ENCODE results near the gene ALDOC.
A peak's percentile ranks its signal among the peaks of the same experiment; 100 is the strongest.
"Not testable (repeated sequence)": the region's sequence is repeated elsewhere in the genome, so short reads cannot be mapped to it uniquely, and the experiment has no call there.

The ALDOC gene

DNA sequence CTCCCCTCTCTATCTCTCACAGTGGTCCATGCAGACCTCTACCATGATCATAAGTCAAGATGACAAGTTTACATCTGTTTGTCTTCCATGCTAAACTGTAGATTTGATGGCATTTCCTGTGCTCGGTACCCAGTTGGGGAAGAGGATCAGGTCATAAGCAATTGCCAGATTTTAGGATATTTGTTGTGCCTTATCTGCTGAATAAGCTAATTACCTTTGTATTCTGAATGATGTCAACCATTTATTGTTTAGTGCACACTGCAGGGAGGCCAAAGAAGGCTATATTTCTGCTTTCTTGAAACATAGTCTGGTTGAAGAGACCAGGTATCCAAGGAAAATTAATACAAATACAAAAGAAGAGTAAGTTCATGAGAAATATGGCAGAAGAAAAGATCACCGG lies 5.8 kb upstream of the ALDOC start:
- peaks cover 94% of the 10 kb centered on the region for H3K36me3 ChIP-seq (ENCODE audit: control insufficient read depth, insufficient read depth, low read length)

GRCh38 chr17:28580959-28581358 lies 4.3 kb upstream of the ALDOC start:
- Histone ChIP-seq H3K9me3 (ENCODE audit: control insufficient read depth, insufficient read depth, low read length) (no peaks in the 10 kb centered on the region), H3K36me3 (ENCODE audit: control insufficient read depth, insufficient read depth, low read length) (peaks cover 85% of the 10 kb centered on the region), H3K9ac (ENCODE audit: low read depth, low read length) (no peak overlapping the region), H3K4me1 (ENCODE audit: control insufficient read depth, insufficient read depth, low read length) (peaks cover 5% of the 10 kb centered on the region; the same call in 1 of the 2 replicates), H3K4me3 (ENCODE audit: low read depth, low read length) (no peak overlapping the region), H3K27me3 (ENCODE audit: control insufficient read depth, insufficient read depth, low read length) (no peaks in the 10 kb centered on the region), H3K27ac (ENCODE audit: low read depth, low read length) (no peak overlapping the region)

More for the DNA sequence above, 5.8 kb upstream of the ALDOC start:
- no peaks in the 10 kb centered on the region for H3K9me3 ChIP-seq (ENCODE audit: control insufficient read depth, insufficient read depth, low read length)
- H3K27ac ChIP-seq (ENCODE audit: low read depth, low read length), result no peak overlapping the region
- H3K9ac ChIP-seq (ENCODE audit: low read depth, low read length), result no peak overlapping the region
- no peaks in the 10 kb centered on the region for H3K4me1 ChIP-seq (ENCODE audit: control insufficient read depth, insufficient read depth, low read length)
- H3K4me3 ChIP-seq (ENCODE audit: low read depth, low read length), result no peak overlapping the region
- no peaks in the 10 kb centered on the region for H3K27me3 ChIP-seq (ENCODE audit: control insufficient read depth, insufficient read depth, low read length)

- Histone ChIP-seq H3K4me1 (ENCODE audit: control insufficient read depth, insufficient read depth, low read length) (peaks cover 5% of the 10 kb centered on the region; the same call in 1 of the 2 replicates), H3K9me3 (ENCODE audit: control insufficient read depth, insufficient read depth, low read length) (no peaks in the 10 kb centered on the region), H3K27ac (ENCODE audit: low read depth, low read length) (no peak overlapping the region), H3K4me3 (ENCODE audit: low read depth, low read length) (no peak overlapping the region), H3K27me3 (ENCODE audit: control insufficient read depth, insufficient read depth, low read length) (no peaks in the 10 kb centered on the region; the same call in 1 of the 2 replicates), H3K9ac (ENCODE audit: low read depth, low read length) (no peak overlapping the region), H3K36me3 (ENCODE audit: control insufficient read depth, insufficient read depth, low read length) (peaks cover 70% of the 10 kb centered on the region)
Observed at GRCh38 chr17:28579526-28579925, 2.8 kb upstream of the ALDOC start.

DNA sequence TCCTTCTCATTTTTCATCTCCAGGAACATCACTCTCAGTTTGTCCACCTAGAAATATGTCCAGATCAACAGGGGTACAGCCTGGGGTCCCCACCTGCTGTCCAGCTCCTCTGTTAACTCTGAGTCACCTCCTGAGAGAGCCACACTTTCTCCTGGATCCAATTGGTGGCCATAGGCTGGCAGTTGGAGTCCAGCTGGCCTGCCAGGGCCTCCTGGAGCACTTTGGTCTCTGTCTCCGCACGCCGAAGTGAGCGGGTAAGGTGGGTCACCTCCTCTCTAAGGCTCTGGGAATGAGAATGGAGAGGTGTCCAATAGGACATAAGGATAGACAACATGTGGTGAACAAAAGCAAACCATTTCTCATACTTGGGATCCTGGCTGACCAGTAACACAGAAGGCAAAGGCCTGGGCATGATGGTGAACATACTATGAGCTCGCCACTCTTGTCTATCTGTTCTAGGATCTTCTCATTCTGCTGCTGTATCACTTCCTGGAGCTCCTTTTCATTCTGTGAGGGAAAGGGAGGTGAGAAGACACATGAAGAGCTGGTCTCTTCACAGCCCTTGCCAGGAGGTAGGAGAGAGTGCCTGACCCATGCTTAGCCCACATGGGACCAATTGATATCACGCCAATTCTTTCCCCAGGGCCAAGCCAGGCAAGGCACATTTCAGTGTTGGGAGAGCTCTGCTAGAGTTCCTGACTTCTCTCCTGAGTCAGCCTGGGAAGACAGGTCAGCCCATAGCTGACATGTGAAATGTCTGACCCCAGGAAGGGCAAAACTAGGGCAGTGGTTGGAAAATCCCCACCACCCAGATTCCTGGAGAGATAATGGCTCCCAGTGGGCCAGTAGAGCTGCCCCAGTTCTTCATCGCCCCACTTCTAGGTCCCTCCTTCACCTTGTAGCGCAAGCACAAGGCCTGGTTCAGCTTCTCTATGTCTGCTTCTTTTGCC lies 1.8 kb upstream of the ALDOC start:
- Histone ChIP-seq H3K27ac (ENCODE audit: low read depth, low read length) (no peak overlapping the region), H3K36me3 (ENCODE audit: control insufficient read depth, insufficient read depth, low read length) (peaks cover 66% of the 10 kb centered on the region), H3K9ac (ENCODE audit: low read depth, low read length) (no peak overlapping the region)

DNA sequence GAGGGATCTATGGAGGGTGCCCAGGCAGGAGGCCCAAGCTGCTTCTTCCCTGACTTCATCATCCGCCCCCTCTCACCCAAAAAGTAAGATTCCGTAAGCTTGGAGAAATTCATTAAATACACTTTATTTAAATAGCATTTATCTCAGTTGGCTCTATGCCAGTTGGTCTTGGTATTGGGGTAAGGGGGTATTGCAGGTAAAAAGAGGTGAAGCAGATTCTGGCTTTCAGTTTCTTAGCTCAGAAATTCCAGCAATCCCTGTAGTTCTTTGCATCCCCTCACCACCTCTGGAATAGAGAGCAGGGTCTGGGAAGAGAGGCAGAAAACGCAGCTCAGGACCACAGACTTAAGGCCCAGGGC lies 750 bp upstream of the ALDOC start:
- Histone ChIP-seq H3K4me1 (ENCODE audit: control insufficient read depth, insufficient read depth, low read length) (peaks cover 5% of the 10 kb centered on the region; the same call in 1 of the 2 replicates), H3K4me3 (ENCODE audit: low read depth, low read length) (no peak overlapping the region), H3K27ac (ENCODE audit: low read depth, low read length) (peak overlapping the region; percentile 75), H3K9ac (ENCODE audit: low read depth, low read length) (no peak overlapping the region), H3K27me3 (ENCODE audit: control insufficient read depth, insufficient read depth, low read length) (peaks cover under 1% of the 10 kb centered on the region; the same call in 1 of the 2 replicates), H3K9me3 (ENCODE audit: control insufficient read depth, insufficient read depth, low read length) (no peaks in the 10 kb centered on the region), H3K36me3 (ENCODE audit: control insufficient read depth, insufficient read depth, low read length) (peaks cover 59% of the 10 kb centered on the region)

More for the DNA sequence above, 1.8 kb upstream of the ALDOC start:
- Histone ChIP-seq H3K4me3 (ENCODE audit: low read depth, low read length) (no peak overlapping the region), H3K27me3 (ENCODE audit: control insufficient read depth, insufficient read depth, low read length) (no peaks in the 10 kb centered on the region; the same call in 1 of the 2 replicates), H3K9me3 (ENCODE audit: control insufficient read depth, insufficient read depth, low read length) (no peaks in the 10 kb centered on the region), H3K4me1 (ENCODE audit: control insufficient read depth, insufficient read depth, low read length) (peaks cover 5% of the 10 kb centered on the region; the same call in 1 of the 2 replicates)

DNA sequence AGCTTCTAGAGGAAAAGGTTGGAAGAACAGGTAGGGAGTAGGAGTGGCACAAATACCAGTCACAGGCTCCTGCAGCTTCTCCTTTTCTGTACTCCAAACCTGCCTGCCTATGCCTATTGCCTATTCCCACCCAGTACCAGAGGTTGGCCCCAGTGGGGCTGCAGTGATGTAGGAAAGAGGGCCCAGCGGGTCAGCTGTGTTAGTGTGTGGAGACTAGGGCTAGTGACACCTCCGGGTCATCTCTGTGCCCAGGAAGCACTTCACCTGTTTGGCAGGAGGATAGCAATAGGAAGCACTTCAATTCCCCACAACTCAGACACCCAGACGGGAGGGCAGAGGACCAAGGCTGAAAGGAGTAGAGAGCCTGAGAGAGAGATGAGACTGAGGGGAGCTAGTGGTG lies 679 bp downstream of the ALDOC start:
- H3K27me3 ChIP-seq (ENCODE audit: control insufficient read depth, insufficient read depth, low read length); H3K4me1 ChIP-seq (ENCODE audit: control insufficient read depth, insufficient read depth, low read length); H3K9me3 ChIP-seq (ENCODE audit: control insufficient read depth, insufficient read depth, low read length); H3K9ac ChIP-seq (ENCODE audit: low read depth, low read length); H3K27ac ChIP-seq (ENCODE audit: low read depth, low read length): not testable (repeated sequence)
- peaks cover 50% of the 10 kb centered on the region for H3K36me3 ChIP-seq (ENCODE audit: control insufficient read depth, insufficient read depth, low read length)
- peak overlapping the region; percentile 37; the same call in 1 of the 2 replicates for H3K4me3 ChIP-seq (ENCODE audit: low read depth, low read length)

DNA sequence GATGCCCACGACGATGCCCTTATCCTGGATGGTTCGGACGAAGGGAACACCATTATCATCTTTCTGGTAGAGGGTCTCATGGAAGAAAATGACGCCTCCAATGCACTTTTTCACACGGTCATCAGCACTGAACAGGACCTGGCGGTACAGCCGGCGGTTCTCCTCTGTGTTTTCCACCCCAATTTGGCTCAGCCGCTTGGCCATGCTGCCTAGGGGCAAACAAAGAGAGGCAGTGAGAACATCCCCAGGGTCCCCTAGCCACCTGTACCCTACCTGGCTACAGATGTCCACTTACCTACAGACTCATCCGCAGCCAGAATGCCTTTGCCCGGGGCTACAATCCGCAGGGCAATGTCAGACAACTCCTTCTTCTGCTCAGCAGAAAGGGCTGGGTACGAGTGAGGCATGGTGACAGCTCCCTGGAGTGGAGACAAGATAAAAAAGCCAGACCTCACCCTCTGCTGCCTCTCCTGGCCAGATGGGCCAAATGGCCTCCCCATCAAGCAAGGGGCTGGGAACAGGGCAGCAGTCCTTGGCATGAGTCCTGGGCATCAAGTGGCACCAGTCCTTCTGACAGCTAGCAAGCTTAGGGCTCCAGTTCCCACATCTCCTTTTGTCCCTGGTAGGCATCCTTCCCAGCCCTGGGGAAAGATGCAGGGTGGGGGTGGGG lies 1.4 kb downstream of the ALDOC start:
- Histone ChIP-seq H3K9ac (ENCODE audit: low read depth, low read length) (no peak overlapping the region), H3K27ac (ENCODE audit: low read depth, low read length) (no peak overlapping the region), H3K4me3 (ENCODE audit: low read depth, low read length) (no peak overlapping the region), H3K4me1 (ENCODE audit: control insufficient read depth, insufficient read depth, low read length) (peaks cover 5% of the 10 kb centered on the region), H3K27me3 (ENCODE audit: control insufficient read depth, insufficient read depth, low read length) (peaks cover 7% of the 10 kb centered on the region; the same call in 1 of the 2 replicates), H3K36me3 (ENCODE audit: control insufficient read depth, insufficient read depth, low read length) (peaks cover 42% of the 10 kb centered on the region), H3K9me3 (ENCODE audit: control insufficient read depth, insufficient read depth, low read length) (no peaks in the 10 kb centered on the region)

DNA sequence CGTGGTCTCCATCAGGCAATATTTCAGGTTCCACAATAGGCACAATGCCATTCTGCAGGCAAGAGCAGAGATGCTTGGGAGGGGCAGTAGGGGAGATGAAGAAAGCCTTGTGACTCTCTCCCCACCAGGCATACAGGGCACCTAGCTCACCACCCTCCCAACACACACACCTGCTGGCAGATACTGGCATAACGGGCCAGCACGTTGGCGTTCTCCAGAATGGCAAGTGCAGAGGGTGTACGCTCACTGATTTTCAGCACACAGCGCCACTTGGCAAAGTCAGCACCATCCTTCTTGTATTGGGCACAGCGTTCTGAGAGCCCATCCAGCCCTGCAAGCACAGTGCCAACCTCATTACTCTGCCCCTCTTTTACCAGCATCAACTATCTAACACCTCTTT lies 2.2 kb downstream of the ALDOC start:
- Histone ChIP-seq H3K9me3 (ENCODE audit: control insufficient read depth, insufficient read depth, low read length) (no peaks in the 10 kb centered on the region), H3K36me3 (ENCODE audit: control insufficient read depth, insufficient read depth, low read length) (peaks cover 35% of the 10 kb centered on the region), H3K4me3 (ENCODE audit: low read depth, low read length) (no peak overlapping the region), H3K27ac (ENCODE audit: low read depth, low read length) (no peak overlapping the region), H3K4me1 (ENCODE audit: control insufficient read depth, insufficient read depth, low read length) (peaks cover 5% of the 10 kb centered on the region), H3K9ac (ENCODE audit: low read depth, low read length) (no peak overlapping the region), H3K27me3 (ENCODE audit: control insufficient read depth, insufficient read depth, low read length) (peaks cover 7% of the 10 kb centered on the region; the same call in 1 of the 2 replicates)

GRCh38 chr17:28573966-28574480 lies 2.7 kb downstream of the ALDOC start:
- Histone ChIP-seq H3K4me3 (ENCODE audit: low read depth, low read length) (no peak overlapping the region), H3K27me3 (ENCODE audit: control insufficient read depth, insufficient read depth, low read length) (peaks cover 7% of the 10 kb centered on the region; the same call in 1 of the 2 replicates), H3K36me3 (ENCODE audit: control insufficient read depth, insufficient read depth, low read length) (peaks cover 30% of the 10 kb centered on the region), H3K4me1 (ENCODE audit: control insufficient read depth, insufficient read depth, low read length) (peaks cover 5% of the 10 kb centered on the region), H3K9me3 (ENCODE audit: control insufficient read depth, insufficient read depth, low read length) (no peaks in the 10 kb centered on the region), H3K9ac (ENCODE audit: low read depth, low read length) (no peak overlapping the region), H3K27ac (ENCODE audit: low read depth, low read length) (no peak overlapping the region)

DNA sequence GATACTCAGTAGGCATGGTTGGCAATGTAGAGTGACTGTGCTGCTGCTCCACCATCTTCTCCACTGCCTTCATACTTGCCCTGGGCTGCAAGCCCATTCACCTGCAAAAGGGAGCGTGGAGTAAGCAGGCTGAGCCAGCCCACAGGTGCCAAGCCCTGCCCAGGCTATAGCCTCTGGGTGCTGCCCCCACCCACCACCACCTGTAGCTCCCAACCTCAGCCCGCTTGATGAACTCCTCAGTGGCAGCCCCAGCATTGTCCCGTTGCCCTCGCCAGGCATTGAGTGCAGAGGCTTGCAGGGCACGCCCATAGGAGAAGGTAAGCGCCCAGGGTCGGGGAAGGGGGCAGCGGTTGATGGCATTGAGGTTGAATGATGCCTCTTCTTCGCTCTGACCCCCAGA lies 3.2 kb downstream of the ALDOC start:
- no peak overlapping the region for H3K9ac ChIP-seq (ENCODE audit: low read depth, low read length)

GRCh38 chr17:28573040-28573380 lies 3.7 kb downstream of the ALDOC start:
- no peak overlapping the region for H3K27ac ChIP-seq (ENCODE audit: low read depth, low read length)
- H3K9ac ChIP-seq (ENCODE audit: low read depth, low read length), result no peak overlapping the region
- H3K4me1 ChIP-seq (ENCODE audit: control insufficient read depth, insufficient read depth, low read length), result peaks cover 5% of the 10 kb centered on the region

More for the DNA sequence above, 3.2 kb downstream of the ALDOC start:
- no peak overlapping the region for H3K27ac ChIP-seq (ENCODE audit: low read depth, low read length)
- H3K27me3 ChIP-seq (ENCODE audit: control insufficient read depth, insufficient read depth, low read length), result peaks cover 7% of the 10 kb centered on the region; the same call in 1 of the 2 replicates
- H3K4me3 ChIP-seq (ENCODE audit: low read depth, low read length), result no peak overlapping the region
- H3K36me3 ChIP-seq (ENCODE audit: control insufficient read depth, insufficient read depth, low read length), result peaks cover 25% of the 10 kb centered on the region
- H3K9me3 ChIP-seq (ENCODE audit: control insufficient read depth, insufficient read depth, low read length), result no peaks in the 10 kb centered on the region
- peaks cover 5% of the 10 kb centered on the region for H3K4me1 ChIP-seq (ENCODE audit: control insufficient read depth, insufficient read depth, low read length)

More at GRCh38 chr17:28573040-28573380, 3.7 kb downstream of the ALDOC start:
- Histone ChIP-seq H3K4me3 (ENCODE audit: low read depth, low read length) (no peak overlapping the region), H3K36me3 (ENCODE audit: control insufficient read depth, insufficient read depth, low read length) (peaks cover 20% of the 10 kb centered on the region), H3K27me3 (ENCODE audit: control insufficient read depth, insufficient read depth, low read length) (peaks cover 7% of the 10 kb centered on the region; the same call in 1 of the 2 replicates), H3K9me3 (ENCODE audit: control insufficient read depth, insufficient read depth, low read length) (no peaks in the 10 kb centered on the region)

Data from HUES48 (cell line).